Endothelial cell of umbilical vein (primary cell): ENCODE results near the gene DUSP22. TPM values are rescaled to one million over a fixed set of nuclear protein-coding genes. Genes with fewer than 3 reads are reported as not detected.

Source experiments
- BruUV-seq: library from RNA; stranded (reverse); fragments of 400-500 nt; replicated peaks from 2 replicates; lab custom pipeline; 2021; lab: Mats Ljungman, UMichigan
- CTCF ChIA-PET: fragments of 300-600, 350-600 bp; sonication (Branson Sonifier 250); formaldehyde crosslinking; loops from one replicate; lab custom pipeline; 2021; ENCODE audit warnings: antibody characterized with exemption, inconsistent platforms; lab: Charles Lee
- POLR2A ChIA-PET: fragments of 300-600, 350-600 bp; sonication (Branson Sonifier 250); formaldehyde crosslinking; loops from one replicate; lab custom pipeline; 2021; ENCODE audit warnings: antibody characterized with exemption, inconsistent platforms; lab: Charles Lee
- DNase-seq: peaks from one replicate; pipeline ENCODE4 v3.0.0-alpha.2; 2011; ENCODE audit warnings: low read depth, low spot score
- FAIRE-seq: peaks from 2 replicates; lab custom pipeline; 2011; peaks lifted over from hg19 to GRCh38; lab: Jason Lieb, UNC
- H2AFZ ChIP-seq: 2 replicates; pipeline ENCODE4 v1.6.0; 2012; ENCODE audit warnings: low read depth, low read length, control low read depth, inconsistent platforms
- H3K27ac ChIP-seq: 2 replicates; pipeline ENCODE4 v1.5.1; 2011; ENCODE audit warnings: low read depth, mild to moderate bottlenecking, control low read depth, low read length, moderate library complexity; ENCODE audit not compliant: insufficient read depth
- H3K27me3 ChIP-seq, 2 experiments: 2 replicates each; pipeline versions ENCODE4 v1.6.0 to v1.6.1; 2011; ENCODE audit warnings: low read length in 2 of 2, mixed read lengths in 1 of 2; ENCODE audit not compliant: control insufficient read depth in 2 of 2, insufficient read depth in 2 of 2
- H3K36me3 ChIP-seq, 2 experiments: 2 replicates in 1 of 2; 3 replicates in 1 of 2; pipeline ENCODE4 v1.5.1; 2011; ENCODE audit warnings: low read length in 2 of 2, mild to moderate bottlenecking in 1 of 2, moderate library complexity in 1 of 2; ENCODE audit not compliant: control insufficient read depth in 2 of 2, insufficient read depth in 2 of 2; ENCODE audit errors: extremely low read depth in 1 of 2
- H3K4me1 ChIP-seq: 3 replicates; pipeline ENCODE4 v1.5.1; 2011; ENCODE audit warnings: mild to moderate bottlenecking, low read length; ENCODE audit not compliant: control insufficient read depth, insufficient read depth; ENCODE audit errors: extremely low read depth
- H3K4me2 ChIP-seq: 2 replicates; pipeline ENCODE4 v1.6.1; 2011; ENCODE audit warnings: low read length, control low read depth, mixed read lengths; ENCODE audit not compliant: insufficient read depth
- H3K4me3 ChIP-seq, 3 experiments: fragments of 200-600 bp in 1 of 3; sonication (generic), shearing (Covaris generic) in 1 of 3; replicated peaks in 1 of 3; 2 replicates each; pipeline ENCODE4 v1.5.1; 2011 to 2016; ENCODE audit warnings: control low read depth in 3 of 3, low read length in 3 of 3, mild to moderate bottlenecking in 2 of 3, inconsistent platforms in 1 of 3, low read depth in 1 of 3, moderate library complexity in 1 of 3; ENCODE audit not compliant: insufficient read depth in 1 of 3
- H3K79me2 ChIP-seq: 2 replicates; pipeline ENCODE4 v1.6.0; 2012; ENCODE audit warnings: low read length, inconsistent platforms; ENCODE audit not compliant: control insufficient read depth, insufficient read depth
- H3K9ac ChIP-seq: replicated peaks from 2 replicates; pipeline ENCODE3; 2011; ENCODE audit warnings: low read length, control low read depth; ENCODE audit not compliant: insufficient read depth; ENCODE audit errors: extremely low read depth
- H3K9me1 ChIP-seq: replicated peaks from 3 replicates; pipeline ENCODE4 v1.6.0; 2011; ENCODE audit warnings: mild to moderate bottlenecking, low read length; ENCODE audit not compliant: control insufficient read depth, insufficient read depth; ENCODE audit errors: extremely low read depth
- H3K9me3 ChIP-seq: replicated peaks from 2 replicates; pipeline ENCODE4 v1.5.1; 2012; ENCODE audit warnings: low read length, inconsistent platforms; ENCODE audit not compliant: control insufficient read depth, insufficient read depth
- H4K20me1 ChIP-seq: replicated peaks from 2 replicates; pipeline ENCODE3; 2011; ENCODE audit warnings: mild to moderate bottlenecking, low read length; ENCODE audit not compliant: control insufficient read depth, insufficient read depth; ENCODE audit errors: extremely low read depth
- EZH2 ChIP-seq: IDR thresholded peaks from 2 replicates; pipeline ENCODE4 v1.6.1; 2012; ENCODE audit warnings: borderline replicate concordance, low read depth, mild to moderate bottlenecking, moderate library complexity, low read length, inconsistent platforms; ENCODE audit not compliant: severe bottlenecking
- FOS ChIP-seq: IDR thresholded peaks from 2 replicates; pipeline ENCODE4 v1.6.1; 2011; ENCODE audit warnings: mild to moderate bottlenecking, low read length, moderate library complexity, borderline replicate concordance; ENCODE audit not compliant: insufficient read depth
- GATA2 ChIP-seq: IDR thresholded peaks from 2 replicates; pipeline ENCODE4 v1.7.0; 2011; ENCODE audit warnings: low read depth, mild to moderate bottlenecking, moderate library complexity, mixed read lengths, low read length; ENCODE audit not compliant: insufficient read length, insufficient read depth
- JUN ChIP-seq: IDR thresholded peaks from 2 replicates; pipeline ENCODE4 v1.6.1; 2011; ENCODE audit warnings: borderline replicate concordance, low read depth; ENCODE audit not compliant: insufficient read length, insufficient read depth
- MYC ChIP-seq: IDR thresholded peaks from one replicate; pipeline ENCODE4 v1.6.1; 2011; ENCODE audit warnings: mild to moderate bottlenecking, low read depth, low read length
- POLR2A ChIP-seq: IDR thresholded peaks from 2 replicates; pipeline ENCODE4 v1.6.1; 2012; ENCODE audit warnings: low read depth, mild to moderate bottlenecking, control low read depth, low read length
- POLR2AphosphoS5 ChIP-seq: IDR thresholded peaks from 2 replicates; pipeline ENCODE4 v1.6.1; 2012; ENCODE audit warnings: low read depth, mild to moderate bottlenecking, control low read depth, low read length, moderate library complexity; ENCODE audit not compliant: insufficient read depth
- dilution Hi-C: fragments of 300-500 bp; cut with MboI; formaldehyde crosslinking; loops from one replicate; pipeline ENCODE4 v1.15.0; 2019; ENCODE audit warnings: low sequenced_read_pairs; ENCODE audit not compliant: extremely low pct_ligation_motif_present
- intact Hi-C: fragments of 100-400 bp; cut with micrococcal nuclease; formaldehyde crosslinking; loops from one replicate; pipeline ENCODE4 v1.10.0; 2022
- polyA plus RNA-seq, 4 experiments: library from polyadenylated mRNA; depleted of rRNA in 3 of 4; stranded (reverse) in 3 of 4; unstranded in 1 of 4; fragments of >200 nt; gene quantifications; 2 replicates each; pipeline versions ENCODE4 v1.2.1 to v1.2.3, GENCODE V29; 2011 to 2012; ENCODE audit warnings: missing spikeins in 1 of 4
- total RNA-seq: library from RNA; stranded (reverse); gene quantifications from 2 replicates; pipeline ENCODE4 v1.2.3, GENCODE V29; 2021
- TF ChIP-seq, protein P1 (sequence below): IDR thresholded peaks from 2 replicates; pipeline ENCODE4 v1.6.1; 2011; ENCODE audit not compliant: insufficient read depth, insufficient read length
- TF ChIP-seq, protein P2 (sequence below), 2 donors: IDR thresholded peaks; 1 replicate in 1 of 2; 2 replicates in 1 of 2; pipeline ENCODE4 v1.5.1; 2011; ENCODE audit warnings: low read length in 2 of 2, mild to moderate bottlenecking in 2 of 2, moderate library complexity in 2 of 2, control low read depth in 1 of 2, inconsistent platforms in 1 of 2, low read depth in 1 of 2; ENCODE audit not compliant: insufficient read depth in 1 of 2; ENCODE audit errors: extremely low read depth in 1 of 2

Gene DUSP22
- total and polyA plus RNA-seq, 2 donors (not counting 3 experiments of a cell fraction or from before 2014, with no cell fraction given): 23.2 to 33.9 TPM

DNA sequence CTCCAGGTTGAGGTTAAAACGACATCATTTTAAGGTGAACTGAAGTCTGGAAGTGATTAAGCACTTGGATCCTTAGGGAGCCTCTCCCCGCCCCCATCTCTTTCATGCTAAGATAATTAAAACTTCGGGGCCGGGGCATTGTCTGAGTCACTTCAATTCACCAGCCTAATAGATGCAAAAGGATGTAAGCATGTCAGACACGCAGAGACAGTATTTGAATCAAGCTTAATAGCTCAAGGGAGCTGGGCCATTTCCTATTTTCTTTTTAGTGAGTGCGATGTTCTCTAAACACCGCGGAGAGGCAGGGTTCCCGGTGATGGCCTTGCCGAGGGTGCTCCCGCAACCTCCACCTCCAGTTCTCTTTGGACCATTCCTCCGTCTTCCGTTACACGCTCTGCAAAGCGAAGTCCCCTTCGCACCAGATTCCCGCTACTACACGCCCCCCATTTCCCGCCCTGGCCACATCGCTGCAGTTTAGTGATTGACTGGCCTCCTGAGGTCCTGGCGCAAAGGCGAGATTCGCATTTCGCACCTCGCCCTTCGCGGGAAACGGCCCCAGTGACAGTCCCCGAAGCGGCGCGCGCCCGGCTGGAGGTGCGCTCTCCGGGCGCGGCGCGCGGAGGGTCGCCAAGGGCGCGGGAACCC, 98.7 kb downstream of the DUSP22 start:
- DNase-seq (no peak), FAIRE-seq (no peak)
- H3K79me2 ChIP-seq: no peaks in the 10 kb centered on the region
- H3K4me3 ChIP-seq: no peak overlapping the region
- H3K9ac ChIP-seq: no peak overlapping the region
- intact Hi-C loops (loop anchor here (5.0 kb wide), 1 partner anchor 204 kb away; no protein-coding TSS in a partner anchor), dilution Hi-C loops (no loop called here)
- POLR2A ChIA-PET: no interaction called here
- H3K36me3 ChIP-seq: no peaks in the 10 kb centered on the region
- no TSS peak for BruUV-seq
- no peaks in the 10 kb centered on the region for H3K9me1 ChIP-seq
- H4K20me1 ChIP-seq: no peaks in the 10 kb centered on the region
- H2AFZ ChIP-seq: no peak overlapping the region
- no peaks in the 10 kb centered on the region for H3K9me3 ChIP-seq
- H3K4me2 ChIP-seq: no peak overlapping the region
- H3K4me1 ChIP-seq: peaks cover 6% of the 10 kb centered on the region
- no peak overlapping the region for H3K27ac ChIP-seq
- CTCF ChIA-PET: no interaction called here
- peaks cover 49 to 65% of the 10 kb centered on the region in 2 experiments for H3K27me3 ChIP-seq
- no peak for TF ChIP-seq POLR2AphosphoS5
- TF ChIP-seq POLR2A: no peak
- TF ChIP-seq, protein P1, sequence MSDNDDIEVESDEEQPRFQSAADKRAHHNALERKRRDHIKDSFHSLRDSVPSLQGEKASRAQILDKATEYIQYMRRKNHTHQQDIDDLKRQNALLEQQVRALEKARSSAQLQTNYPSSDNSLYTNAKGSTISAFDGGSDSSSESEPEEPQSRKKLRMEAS: no peak
- TF ChIP-seq JUN: no peak
- TF ChIP-seq GATA2: no peak
- no peak for TF ChIP-seq MYC
- TF ChIP-seq EZH2: no peak
- no peak for TF ChIP-seq FOS
- TF ChIP-seq, protein P2, sequence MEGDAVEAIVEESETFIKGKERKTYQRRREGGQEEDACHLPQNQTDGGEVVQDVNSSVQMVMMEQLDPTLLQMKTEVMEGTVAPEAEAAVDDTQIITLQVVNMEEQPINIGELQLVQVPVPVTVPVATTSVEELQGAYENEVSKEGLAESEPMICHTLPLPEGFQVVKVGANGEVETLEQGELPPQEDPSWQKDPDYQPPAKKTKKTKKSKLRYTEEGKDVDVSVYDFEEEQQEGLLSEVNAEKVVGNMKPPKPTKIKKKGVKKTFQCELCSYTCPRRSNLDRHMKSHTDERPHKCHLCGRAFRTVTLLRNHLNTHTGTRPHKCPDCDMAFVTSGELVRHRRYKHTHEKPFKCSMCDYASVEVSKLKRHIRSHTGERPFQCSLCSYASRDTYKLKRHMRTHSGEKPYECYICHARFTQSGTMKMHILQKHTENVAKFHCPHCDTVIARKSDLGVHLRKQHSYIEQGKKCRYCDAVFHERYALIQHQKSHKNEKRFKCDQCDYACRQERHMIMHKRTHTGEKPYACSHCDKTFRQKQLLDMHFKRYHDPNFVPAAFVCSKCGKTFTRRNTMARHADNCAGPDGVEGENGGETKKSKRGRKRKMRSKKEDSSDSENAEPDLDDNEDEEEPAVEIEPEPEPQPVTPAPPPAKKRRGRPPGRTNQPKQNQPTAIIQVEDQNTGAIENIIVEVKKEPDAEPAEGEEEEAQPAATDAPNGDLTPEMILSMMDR (IDR thresholded peaks at IDR 0.05; ENCODE audit: extremely low read depth in 1 of 2, insufficient read depth in 1 of 2, low read depth in 1 of 2, low read length in 2 of 2): no peak
